Keratinocyte (primary cell): ENCODE results near the gene ZBTB44.

ENCODE experiments used
- EZH2 ChIP-seq: IDR thresholded peaks from one replicate; pipeline ENCODE4 v1.6.1; 2012; ENCODE audit warnings: inconsistent platforms, mild to moderate bottlenecking, low read length, moderate library complexity
- TF ChIP-seq, protein P1 (sequence below), 3 experiments: IDR thresholded peaks in 1 of 3; conservative IDR thresholded peaks in 1 of 3; optimal IDR thresholded peaks in 1 of 3; 2 replicates in 2 of 3; 3 replicates in 1 of 3; pipeline versions ENCODE3 to v1.5.1; 2011; ENCODE audit warnings: low read length in 3 of 3, mild to moderate bottlenecking in 3 of 3, moderate library complexity in 2 of 3, control low read depth in 1 of 3, inconsistent platforms in 1 of 3; ENCODE audit not compliant: insufficient read depth in 2 of 3; ENCODE audit errors: extremely low read depth in 1 of 3

DNA sequence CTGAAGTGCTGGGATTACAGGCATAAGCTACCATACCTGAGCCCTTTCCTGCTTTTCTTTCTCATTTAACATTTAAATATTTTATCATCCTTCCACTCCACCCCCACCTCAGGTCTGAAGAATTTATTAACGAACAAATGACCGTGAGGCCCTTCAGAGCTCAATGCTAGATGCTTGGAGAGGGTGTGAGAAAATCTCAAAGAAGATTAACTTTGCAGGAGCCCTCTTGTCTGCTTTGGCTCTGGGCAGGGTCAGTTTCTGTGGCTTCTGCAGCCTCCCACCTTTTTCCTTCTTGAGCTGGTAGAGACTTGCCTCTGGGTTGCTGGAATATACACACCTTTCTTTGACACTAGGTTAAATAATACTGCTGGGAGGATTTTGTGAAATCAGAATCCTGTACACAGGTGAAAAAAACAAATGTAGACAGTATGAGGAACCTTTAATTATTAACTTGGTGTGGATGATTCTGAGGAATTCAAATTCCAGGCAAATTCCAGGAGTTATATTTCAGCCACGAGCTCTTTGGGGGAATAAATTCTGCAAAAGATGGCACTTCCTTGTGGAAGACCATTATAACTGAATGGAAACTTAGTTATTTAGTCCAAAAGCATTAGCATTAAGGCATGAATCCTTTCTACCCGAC, 3.4 kb upstream of the ZBTB44 start:
- TF ChIP-seq, protein P1, sequence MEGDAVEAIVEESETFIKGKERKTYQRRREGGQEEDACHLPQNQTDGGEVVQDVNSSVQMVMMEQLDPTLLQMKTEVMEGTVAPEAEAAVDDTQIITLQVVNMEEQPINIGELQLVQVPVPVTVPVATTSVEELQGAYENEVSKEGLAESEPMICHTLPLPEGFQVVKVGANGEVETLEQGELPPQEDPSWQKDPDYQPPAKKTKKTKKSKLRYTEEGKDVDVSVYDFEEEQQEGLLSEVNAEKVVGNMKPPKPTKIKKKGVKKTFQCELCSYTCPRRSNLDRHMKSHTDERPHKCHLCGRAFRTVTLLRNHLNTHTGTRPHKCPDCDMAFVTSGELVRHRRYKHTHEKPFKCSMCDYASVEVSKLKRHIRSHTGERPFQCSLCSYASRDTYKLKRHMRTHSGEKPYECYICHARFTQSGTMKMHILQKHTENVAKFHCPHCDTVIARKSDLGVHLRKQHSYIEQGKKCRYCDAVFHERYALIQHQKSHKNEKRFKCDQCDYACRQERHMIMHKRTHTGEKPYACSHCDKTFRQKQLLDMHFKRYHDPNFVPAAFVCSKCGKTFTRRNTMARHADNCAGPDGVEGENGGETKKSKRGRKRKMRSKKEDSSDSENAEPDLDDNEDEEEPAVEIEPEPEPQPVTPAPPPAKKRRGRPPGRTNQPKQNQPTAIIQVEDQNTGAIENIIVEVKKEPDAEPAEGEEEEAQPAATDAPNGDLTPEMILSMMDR (optimal IDR thresholded peaks at IDR 0.05 in 1 of 3, IDR thresholded peaks at IDR 0.05 in 1 of 3, conservative IDR thresholded peaks at IDR 0.05 in 1 of 3; ENCODE audit: extremely low read depth in 1 of 3, insufficient read depth in 2 of 3, low read length in 3 of 3): no peak
- no peak for TF ChIP-seq EZH2
